Muscle of leg (tissue), 11 donors: ENCODE measurements around the gene FGFR3. TPM values are rescaled to one million over a fixed set of nuclear protein-coding genes. Genes with fewer than 3 reads are reported as not detected.

Experiments used
- DNase-seq: peaks from one replicate; pipeline ENCODE4 v3.0.0; 2013
- H3K27ac ChIP-seq: one replicate; pipeline ENCODE4 v1.5.1; 2013; ENCODE audit warnings: mild to moderate bottlenecking, low read length, control low read depth
- H3K27me3 ChIP-seq: one replicate; pipeline ENCODE4 v1.6.1; 2013; ENCODE audit warnings: low read length; ENCODE audit not compliant: control insufficient read depth, insufficient read depth
- H3K36me3 ChIP-seq: one replicate; pipeline ENCODE4 v1.6.1; 2013; ENCODE audit warnings: low read length; ENCODE audit not compliant: control insufficient read depth, insufficient read depth
- H3K4me1 ChIP-seq: one replicate; pipeline ENCODE4 v1.6.1; 2013; ENCODE audit warnings: low read length; ENCODE audit not compliant: control insufficient read depth, insufficient read depth
- H3K4me3 ChIP-seq: one replicate; pipeline ENCODE4 v1.5.1; 2013; ENCODE audit warnings: low read length, control low read depth
- H3K9me3 ChIP-seq: replicated peaks from 2 replicates; pipeline ENCODE4 v1.6.1; 2013; ENCODE audit warnings: low read depth, low read length; ENCODE audit not compliant: control insufficient read depth
- WGBS: methylation state at CpG from one replicate; pipeline ENCODE4 v1.1.5; 2013; ENCODE audit warnings: missing lambda C conversion rate; ENCODE audit not compliant: insufficient coverage; 5-methylcytosine and 5-hydroxymethylcytosine counted together
- polyA plus RNA-seq, 8 donors: library from polyadenylated mRNA; unstranded; fragments of 120-200 nt; gene quantifications; one replicate each; pipeline versions ENCODE4 v1.2.1 to v1.2.3, GENCODE V29; 2013; ENCODE audit warnings: inconsistent platforms in 1 of 8, low replicate concordance in 1 of 8; ENCODE audit not compliant: insufficient read length in 8 of 8, insufficient read depth in 1 of 8
- total RNA-seq: library from RNA; stranded (reverse); fragments of 120-200 nt; gene quantifications from one replicate; pipeline ENCODE4 v1.2.4, GENCODE V29; 2013

FGFR3 gene
- total and polyA plus RNA-seq, 9 donors: 0.89 to 14.0 (median 1.4) TPM

GRCh38 chr4:1778642-1779392, 14.3 kb upstream of the FGFR3 start:
- WGBS: 79% methylated on average over 17 of the region's 18 CpGs
- DNase-seq: no peak
- no peaks in the 10 kb centered on the region for H3K36me3 ChIP-seq

GRCh38 chr4:1779588-1780382, 13.3 kb upstream of the FGFR3 start:
- Histone ChIP-seq H3K4me3 (no peak overlapping the region), H3K36me3 (no peaks in the 10 kb centered on the region), H3K9me3 (no peaks in the 10 kb centered on the region), H3K27ac (no peak overlapping the region), H3K27me3 (no peaks in the 10 kb centered on the region), H3K4me1 (peaks cover 22% of the 10 kb centered on the region)
- no peak for DNase-seq
- WGBS: 69% methylated on average over 17 of the region's 18 CpGs

More at GRCh38 chr4:1778642-1779392, 14.3 kb upstream of the FGFR3 start:
- no peaks in the 10 kb centered on the region for H3K9me3 ChIP-seq
- peaks cover 26% of the 10 kb centered on the region for H3K4me1 ChIP-seq
- no peak overlapping the region for H3K27ac ChIP-seq
- no peaks in the 10 kb centered on the region for H3K27me3 ChIP-seq
- H3K4me3 ChIP-seq: no peak overlapping the region

DNA sequence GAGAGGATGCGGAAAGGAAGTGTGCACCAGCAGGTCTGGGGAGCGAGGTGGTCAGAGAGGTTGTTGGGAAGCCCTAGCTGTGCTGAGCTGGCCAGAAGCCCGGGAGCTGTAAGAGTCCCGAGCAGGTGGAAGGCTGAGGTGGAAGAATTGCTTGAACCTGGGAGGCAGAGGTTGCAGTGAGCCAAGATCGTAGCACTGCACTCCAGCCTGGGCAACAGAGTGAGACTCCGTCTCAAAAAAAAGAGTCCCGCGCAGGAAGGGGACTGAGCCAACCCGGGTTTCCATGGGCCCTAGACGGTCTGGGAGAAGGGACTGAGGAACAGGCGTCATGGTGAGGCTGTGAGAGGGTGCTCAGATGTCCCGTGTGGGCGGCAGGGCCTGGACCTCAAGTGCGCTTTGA, 12.7 kb upstream of the FGFR3 start:
- no peaks in the 10 kb centered on the region for H3K9me3 ChIP-seq
- no peak overlapping the region for H3K4me3 ChIP-seq
- H3K36me3 ChIP-seq: no peaks in the 10 kb centered on the region
- WGBS: 75% methylated on average over 14 of the region's 14 CpGs
- H3K4me1 ChIP-seq: peaks cover 25% of the 10 kb centered on the region
- no peak overlapping the region for H3K27ac ChIP-seq
- no peaks in the 10 kb centered on the region for H3K27me3 ChIP-seq
- DNase-seq: no peak

- peaks cover 26% of the 10 kb centered on the region for H3K4me1 ChIP-seq
- no peaks in the 10 kb centered on the region for H3K9me3 ChIP-seq
- H3K27ac ChIP-seq: no peak overlapping the region
- DNase-seq: no peak
- 63% methylated on average over 4 of the region's 10 CpGs for WGBS
- no peak overlapping the region for H3K4me3 ChIP-seq
- H3K36me3 ChIP-seq: no peaks in the 10 kb centered on the region
- H3K27me3 ChIP-seq: peaks cover 4% of the 10 kb centered on the region
Measured at GRCh38 chr4:1783015-1783414, 10.1 kb upstream of the FGFR3 start.

GRCh38 chr4:1783970-1784369, 9.1 kb upstream of the FGFR3 start:
- no peaks in the 10 kb centered on the region for H3K9me3 ChIP-seq
- H3K36me3 ChIP-seq: no peaks in the 10 kb centered on the region
- H3K27me3 ChIP-seq: peaks cover 7% of the 10 kb centered on the region
- H3K4me3 ChIP-seq: no peak overlapping the region
- peaks cover 17% of the 10 kb centered on the region for H3K4me1 ChIP-seq
- 67% methylated on average over 12 of the region's 12 CpGs for WGBS
- H3K27ac ChIP-seq: no peak overlapping the region
- DNase-seq: no peak

DNA sequence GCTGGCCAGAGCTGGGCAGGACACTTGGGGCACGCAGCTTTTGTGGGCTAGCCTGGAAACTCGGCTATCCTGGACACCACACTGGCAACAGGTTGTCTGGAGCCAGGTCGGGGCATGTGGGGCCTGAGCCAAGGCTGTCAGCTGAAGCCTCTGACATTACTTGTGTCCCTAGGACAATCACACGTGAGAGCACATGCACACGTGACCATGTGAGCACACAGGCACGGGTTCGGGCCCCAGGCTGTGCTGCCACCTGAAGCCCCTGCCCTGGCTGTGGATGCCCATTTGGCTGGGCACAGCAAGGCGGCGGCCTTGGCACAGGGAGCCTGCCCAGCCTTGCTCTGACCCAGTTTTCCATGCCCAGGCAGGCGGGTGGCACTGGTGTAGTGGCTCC, 8.7 kb upstream of the FGFR3 start:
- H3K4me3 ChIP-seq: no peak overlapping the region
- H3K4me1 ChIP-seq: peaks cover 13% of the 10 kb centered on the region
- WGBS: 78% methylated on average over 9 of the region's 10 CpGs
- no peaks in the 10 kb centered on the region for H3K9me3 ChIP-seq
- peaks cover 7% of the 10 kb centered on the region for H3K27me3 ChIP-seq
- DNase-seq: no peak
- H3K36me3 ChIP-seq: no peaks in the 10 kb centered on the region
- H3K27ac ChIP-seq: no peak overlapping the region

DNA sequence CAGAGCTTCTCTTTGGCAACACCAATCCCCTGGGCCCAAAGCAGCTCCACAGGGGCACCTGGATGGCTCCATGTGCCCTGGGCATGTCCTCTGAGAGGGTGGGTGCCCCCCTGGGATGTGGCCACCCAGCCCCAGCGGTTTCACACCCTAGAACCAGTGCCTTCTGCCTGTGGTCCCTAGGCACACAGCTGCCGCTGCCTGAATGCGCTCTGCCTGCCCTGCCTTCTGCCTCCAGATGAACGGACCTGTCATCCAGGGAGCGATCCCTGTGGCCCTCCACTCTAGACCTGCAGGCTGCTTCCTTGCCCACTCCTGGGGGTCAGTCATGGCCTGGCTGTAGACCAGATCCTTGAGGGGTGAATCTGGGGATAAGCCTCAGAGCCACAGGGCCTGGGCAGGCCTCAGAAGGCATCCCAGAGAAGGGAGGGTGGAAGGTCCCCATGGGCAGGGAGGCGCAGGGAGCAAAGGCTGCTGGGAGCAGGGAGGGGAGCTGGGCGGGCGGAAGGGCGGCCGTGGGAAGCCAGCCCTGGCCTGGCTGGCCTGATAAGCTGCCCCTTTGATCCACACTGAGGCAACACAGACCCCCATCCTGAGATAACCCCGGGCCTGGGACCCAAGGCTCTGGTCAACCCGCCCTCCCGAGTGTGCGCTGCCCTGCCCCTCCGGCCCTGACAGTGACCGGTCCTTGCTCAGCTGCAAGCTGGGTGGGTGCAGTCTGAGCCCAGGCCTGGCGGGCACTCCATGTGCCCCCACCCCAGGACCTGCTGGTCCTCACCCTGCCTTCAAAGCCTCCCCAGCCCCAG, 8.1 kb upstream of the FGFR3 start:
- WGBS: 65% methylated on average over 12 of the region's 17 CpGs
- Histone ChIP-seq H3K36me3 (no peaks in the 10 kb centered on the region), H3K4me1 (peaks cover 13% of the 10 kb centered on the region), H3K27ac (no peak overlapping the region), H3K27me3 (peaks cover 7% of the 10 kb centered on the region), H3K9me3 (no peaks in the 10 kb centered on the region), H3K4me3 (no peak overlapping the region)
- no peak for DNase-seq

DNA sequence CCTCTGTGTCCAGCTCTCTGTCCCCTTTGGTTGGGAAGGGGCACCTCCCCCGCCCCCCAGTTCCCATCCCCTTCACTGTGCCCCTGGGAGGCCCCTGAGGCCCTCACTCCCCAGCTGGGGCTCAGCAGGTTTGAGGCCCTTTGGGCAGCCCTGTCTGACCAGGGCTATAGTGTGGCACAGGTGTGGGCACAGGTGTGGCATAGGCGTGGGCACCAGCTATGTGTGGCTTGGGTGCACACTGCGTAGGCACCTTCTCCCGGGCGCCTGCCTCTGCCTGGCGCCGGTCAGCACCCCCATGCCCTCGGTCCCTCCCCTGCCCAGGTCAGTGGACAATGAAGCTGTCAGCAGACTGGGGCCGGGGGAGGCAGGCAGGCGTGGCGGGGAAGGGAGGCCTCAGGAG, 7.5 kb upstream of the FGFR3 start:
- 79% methylated on average over 10 of the region's 11 CpGs for WGBS
- no peak overlapping the region for H3K27ac ChIP-seq

DNA sequence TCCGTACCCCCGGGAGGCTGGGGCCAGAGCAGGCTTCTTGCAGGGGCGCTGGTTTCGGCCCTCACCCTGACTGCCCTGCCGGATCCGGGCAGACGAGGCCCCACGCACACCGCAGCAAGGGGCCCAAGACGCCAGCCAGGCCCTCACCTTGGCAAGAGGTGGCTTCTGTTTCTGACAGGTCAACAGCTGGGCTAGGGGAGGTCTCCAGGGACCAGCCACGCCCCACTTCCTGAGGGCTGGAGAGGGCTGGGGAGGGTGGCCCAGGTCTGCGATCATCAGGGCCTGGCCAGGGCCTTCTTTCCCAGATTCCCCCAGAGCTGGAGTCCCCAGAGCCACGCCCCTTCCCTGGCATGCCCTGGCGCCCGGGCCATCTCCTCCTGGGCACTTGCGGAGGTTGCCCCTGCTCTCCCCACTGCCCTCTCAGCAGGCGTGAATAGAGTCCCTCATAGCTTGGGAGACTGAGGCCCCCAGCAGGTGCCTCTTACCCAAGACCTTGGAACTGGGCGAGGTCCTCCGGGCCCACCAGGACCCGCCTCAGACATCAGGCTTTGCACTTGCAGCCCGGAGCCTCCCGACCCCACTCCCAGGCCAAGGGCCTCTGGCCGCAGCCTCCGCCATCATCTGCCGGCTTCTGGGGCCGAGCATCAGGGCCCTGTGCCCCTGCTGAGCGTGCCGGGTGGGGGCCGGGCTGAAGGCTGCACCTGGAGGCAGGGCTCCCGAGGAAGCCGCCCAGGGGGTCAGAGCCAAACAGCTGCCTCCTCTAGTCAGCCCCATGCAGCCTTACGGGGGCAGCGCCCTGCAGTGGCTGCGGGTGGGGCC, 6.3 kb upstream of the FGFR3 start:
- no peak overlapping the region for H3K27ac ChIP-seq
- H3K36me3 ChIP-seq: no peaks in the 10 kb centered on the region
- no peak for DNase-seq
- 85% methylated on average over 30 of the region's 34 CpGs for WGBS
- peaks cover 22% of the 10 kb centered on the region for H3K27me3 ChIP-seq
- no peak overlapping the region for H3K4me3 ChIP-seq
- H3K4me1 ChIP-seq: peaks cover 13% of the 10 kb centered on the region
- no peaks in the 10 kb centered on the region for H3K9me3 ChIP-seq

More for the DNA sequence above, 7.5 kb upstream of the FGFR3 start:
- Histone ChIP-seq H3K4me1 (peaks cover 13% of the 10 kb centered on the region), H3K4me3 (no peak overlapping the region), H3K27me3 (peaks cover 12% of the 10 kb centered on the region), H3K9me3 (no peaks in the 10 kb centered on the region), H3K36me3 (no peaks in the 10 kb centered on the region)
- DNase-seq: no peak
